HPDE6-E6E7 (cell line): ENCODE data around the gene SPAG6.

ENCODE experiments used
- DNase-seq: peaks from one replicate; pipeline ENCODE4 v3.0.0; 2011; ENCODE audit warnings: missing footprints; ENCODE audit errors: extremely low spot score

The SPAG6 gene

DNA sequence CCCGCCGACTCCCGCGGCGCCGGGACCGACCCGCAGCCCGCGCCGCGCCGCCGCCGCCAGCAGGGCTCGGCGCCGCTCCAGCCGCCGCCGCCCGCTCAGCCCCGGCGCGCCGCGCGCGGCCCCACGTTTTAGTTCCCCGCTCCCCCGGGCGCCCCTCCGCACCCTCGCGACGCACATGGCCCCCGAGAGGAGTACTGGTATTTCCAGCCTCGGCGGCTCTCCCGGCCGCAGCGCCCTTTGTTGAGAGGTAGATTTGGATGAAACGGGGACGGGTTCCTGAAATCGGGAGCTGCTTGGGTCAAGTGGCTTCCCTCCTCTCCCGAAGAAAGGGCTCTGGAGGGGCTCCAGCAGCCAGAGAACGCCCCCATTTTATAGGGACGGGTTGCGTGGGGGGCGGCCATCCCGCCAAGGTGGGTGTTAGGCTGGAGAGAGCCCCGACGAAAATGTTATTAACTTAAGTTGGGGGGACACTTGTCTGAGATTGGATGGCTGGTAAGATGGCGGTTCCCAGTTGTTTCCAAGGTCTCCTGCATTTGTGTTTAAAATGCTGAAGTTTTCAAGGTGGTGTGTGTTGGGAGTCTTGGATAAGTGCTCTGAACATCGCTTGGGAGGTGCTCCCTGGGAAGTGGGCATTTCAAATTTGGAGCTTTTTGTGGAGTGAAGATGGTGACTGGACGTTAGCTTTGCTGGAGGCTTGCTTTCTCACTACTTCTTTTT lies 23.2 kb upstream of the SPAG6 start:
- DNase-seq = no peak

DNA sequence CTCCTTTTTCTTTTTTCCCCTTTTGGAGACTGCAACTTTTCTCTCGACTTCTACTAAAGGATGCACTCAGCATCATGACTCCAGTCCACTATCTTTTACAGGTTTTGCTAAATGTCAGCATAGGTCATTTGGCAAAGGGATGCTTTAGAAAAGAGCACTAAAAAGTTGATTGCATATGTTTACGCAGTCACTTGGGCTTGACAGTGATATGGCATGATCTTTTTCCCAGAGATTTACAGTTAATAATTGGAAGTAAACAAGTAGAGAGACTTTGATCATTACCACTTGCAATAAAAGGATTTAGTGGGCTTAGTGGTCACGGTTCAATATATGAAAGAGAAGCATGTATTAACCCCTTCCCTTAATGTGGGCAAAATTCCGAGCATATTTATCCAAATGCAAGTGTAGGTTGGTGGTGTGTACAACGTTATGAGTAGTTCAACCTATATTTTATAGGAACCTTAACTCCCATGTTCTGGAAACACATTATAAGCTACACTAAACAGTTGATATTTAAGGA lies 22.6 kb upstream of the SPAG6 start:
- no peak for DNase-seq

DNA sequence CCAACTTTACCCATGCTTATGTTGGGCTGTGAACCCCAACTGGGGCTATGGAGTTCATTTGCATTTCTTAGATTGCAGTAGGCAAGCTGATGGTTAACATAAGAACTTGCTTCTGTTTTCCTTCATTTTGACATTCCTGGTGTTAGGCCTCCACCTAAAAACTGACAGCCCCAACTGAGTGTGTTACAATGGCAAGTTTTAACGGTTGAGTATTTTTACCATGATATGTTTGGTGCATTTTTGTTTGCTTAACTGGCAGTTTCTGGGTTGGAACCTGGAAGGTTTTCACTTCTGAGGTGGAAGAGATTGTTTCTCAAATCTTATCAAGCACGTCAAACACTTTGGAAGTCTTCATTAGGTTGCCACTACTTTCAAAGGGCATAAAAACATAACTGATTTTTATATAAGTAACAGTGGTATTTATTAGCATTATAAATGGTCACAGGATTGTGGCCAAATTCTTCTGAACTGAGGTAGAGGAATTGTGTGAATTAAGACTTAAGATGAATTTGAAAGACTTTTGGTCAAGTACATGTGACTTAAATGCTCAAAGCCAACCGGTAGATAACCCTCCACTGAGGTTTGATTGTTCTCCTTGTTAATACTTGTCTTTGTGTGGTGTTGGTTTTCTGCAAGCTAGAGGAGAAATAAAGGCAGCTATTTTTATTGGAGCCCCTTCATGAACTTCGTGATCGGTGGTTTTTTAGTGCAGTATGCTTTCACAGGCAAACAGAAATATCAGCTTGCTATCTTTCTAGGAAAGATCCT lies 21.6 kb upstream of the SPAG6 start:
- DNase-seq = no peak

DNA sequence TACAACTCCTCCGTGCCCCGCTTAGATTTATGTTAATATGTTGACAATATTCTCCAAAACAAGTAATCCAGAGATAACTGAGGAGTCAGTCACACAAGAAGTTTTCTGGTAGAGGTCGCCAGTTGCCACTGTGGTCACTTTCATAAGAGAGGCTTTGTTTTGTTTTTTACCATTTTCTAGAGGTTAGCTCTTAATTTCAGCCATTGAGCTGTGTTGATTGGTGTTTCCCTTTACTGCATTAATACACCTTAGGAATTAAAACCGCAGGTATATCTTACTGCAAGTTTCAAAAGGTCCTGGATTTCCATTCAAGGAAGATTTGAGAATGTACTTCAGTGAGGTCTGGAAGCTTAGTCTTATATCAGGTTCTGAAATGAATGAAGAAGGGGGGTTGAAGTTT lies 20.9 kb upstream of the SPAG6 start:
- DNase-seq = no peak

DNA sequence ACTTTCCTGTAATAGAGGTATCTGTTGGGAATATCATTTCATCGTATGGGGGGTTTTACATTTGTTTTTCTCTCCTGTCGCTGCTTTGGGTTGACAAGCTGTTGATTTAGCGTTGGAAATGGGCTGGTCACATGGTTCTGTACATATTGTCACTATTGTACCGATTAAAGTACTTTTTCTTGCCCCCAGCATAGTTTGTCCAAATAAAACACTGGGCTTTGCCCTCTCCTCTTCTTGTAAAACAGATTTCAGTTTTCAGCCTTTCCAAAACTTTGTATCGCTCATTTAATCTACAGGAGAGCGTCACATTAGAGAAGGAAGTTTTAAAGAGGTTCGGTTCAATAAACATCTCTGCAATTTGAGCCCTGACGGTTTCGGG lies 20.4 kb upstream of the SPAG6 start:
- DNase-seq = no peak

DNA sequence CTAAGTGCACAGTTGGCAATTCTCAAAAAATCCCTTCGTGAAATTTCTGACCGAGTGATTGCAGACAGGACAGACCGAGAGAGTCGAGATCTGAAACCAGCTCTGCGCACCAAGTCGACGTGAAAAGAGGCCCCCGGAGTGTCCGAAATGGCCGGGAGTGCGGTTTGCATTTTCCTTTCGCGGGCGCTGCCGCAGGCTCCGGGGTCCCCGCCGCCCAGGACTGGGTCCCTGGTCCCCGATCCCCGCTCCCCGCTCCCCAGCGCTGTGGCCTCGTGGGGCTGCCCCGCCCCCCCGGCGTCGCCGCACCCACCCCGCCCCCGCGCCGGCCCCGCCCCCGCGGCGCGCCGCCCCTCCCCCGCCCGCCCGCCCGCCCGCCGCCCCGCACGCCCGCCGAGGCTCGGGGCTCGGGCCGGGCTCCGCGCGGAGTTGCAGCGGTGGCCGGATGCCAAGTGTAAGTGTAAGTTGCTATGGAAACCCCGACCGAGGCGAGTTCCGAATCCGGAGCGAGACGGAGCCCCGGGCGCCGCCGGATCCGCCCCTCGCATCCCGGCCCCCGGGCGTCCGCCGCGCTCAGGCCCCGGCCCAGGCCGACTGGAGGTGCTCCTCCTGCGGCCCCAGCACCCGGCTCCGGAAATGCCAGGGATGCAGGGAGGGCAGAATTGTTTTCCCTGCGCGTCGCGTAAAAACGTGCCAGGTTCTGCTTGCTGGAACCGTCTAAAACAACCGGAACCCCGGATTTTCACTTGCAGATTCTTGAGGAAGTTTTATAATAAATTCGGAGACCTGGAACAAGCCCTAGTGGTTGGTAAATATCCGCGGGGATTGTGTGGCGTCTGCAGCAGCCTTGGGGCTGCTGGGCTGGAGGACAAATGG lies 19.8 kb upstream of the SPAG6 start:
- DNase-seq = no peak

DNA sequence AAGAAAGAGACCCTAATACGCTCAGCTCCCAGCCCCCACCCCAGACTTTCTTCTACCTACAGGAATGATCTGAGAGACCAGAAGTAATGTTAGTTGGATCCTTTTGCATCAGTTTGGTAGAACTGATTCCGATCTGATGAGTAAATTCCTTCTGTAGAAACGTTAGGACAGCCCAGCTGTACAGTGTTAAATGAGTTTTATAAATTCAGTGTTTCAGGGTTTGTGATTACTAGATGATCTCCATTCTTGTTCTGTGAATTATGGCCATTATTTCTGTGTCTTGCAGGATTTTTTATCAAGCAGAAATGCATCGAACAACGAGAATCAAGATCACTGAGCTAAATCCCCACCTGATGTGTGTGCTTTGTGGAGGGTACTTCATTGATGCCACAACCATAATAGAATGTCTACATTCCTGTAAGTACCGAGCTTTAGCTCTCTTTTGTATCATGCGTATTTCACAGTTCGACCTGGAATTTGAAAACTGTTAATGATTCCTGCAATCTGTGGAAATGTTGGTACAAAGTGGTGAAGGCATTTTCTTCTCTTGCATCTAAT lies 19.1 kb upstream of the SPAG6 start:
- no peak for DNase-seq

DNA sequence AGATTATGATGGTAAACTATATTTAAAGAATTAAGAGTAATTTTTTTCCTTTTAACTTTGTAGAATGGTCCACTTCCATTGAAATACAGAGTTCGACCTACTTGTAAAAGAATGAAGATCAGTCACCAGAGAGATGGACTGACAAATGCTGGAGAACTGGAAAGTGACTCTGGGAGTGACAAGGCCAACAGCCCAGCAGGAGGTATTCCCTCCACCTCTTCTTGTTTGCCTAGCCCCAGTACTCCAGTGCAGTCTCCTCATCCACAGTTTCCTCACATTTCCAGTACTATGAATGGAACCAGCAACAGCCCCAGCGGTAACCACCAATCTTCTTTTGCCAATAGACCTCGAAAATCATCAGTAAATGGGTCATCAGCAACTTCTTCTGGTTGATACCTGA lies 16.1 kb upstream of the SPAG6 start:
- DNase-seq = no peak

DNA sequence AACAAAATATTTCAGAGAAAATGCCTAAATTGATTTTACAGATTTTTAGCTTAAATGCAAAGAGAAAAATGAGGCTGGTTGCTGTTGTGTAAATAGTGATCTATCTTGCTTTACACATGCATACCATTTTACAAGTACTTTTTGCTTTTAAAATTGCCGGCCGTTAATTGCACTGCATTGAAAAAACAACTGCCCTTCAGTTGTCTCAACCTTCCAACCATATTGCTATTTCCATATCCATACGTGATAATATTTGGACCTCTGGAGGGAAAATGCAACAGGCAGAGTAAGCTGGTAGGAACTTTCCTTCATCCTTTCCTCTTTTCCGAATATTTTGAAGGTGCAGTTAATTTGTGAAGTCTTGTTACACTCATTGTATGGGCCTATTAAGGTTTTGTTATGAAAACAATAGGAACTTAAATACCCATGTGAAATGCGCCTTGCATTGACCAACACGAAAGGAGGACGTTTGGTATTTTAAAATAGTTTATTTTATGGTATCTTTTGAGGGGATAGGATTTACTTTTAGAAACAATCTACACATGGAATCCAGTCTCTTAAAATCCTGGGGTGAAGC lies 13.1 kb upstream of the SPAG6 start:
- DNase-seq = no peak

DNA sequence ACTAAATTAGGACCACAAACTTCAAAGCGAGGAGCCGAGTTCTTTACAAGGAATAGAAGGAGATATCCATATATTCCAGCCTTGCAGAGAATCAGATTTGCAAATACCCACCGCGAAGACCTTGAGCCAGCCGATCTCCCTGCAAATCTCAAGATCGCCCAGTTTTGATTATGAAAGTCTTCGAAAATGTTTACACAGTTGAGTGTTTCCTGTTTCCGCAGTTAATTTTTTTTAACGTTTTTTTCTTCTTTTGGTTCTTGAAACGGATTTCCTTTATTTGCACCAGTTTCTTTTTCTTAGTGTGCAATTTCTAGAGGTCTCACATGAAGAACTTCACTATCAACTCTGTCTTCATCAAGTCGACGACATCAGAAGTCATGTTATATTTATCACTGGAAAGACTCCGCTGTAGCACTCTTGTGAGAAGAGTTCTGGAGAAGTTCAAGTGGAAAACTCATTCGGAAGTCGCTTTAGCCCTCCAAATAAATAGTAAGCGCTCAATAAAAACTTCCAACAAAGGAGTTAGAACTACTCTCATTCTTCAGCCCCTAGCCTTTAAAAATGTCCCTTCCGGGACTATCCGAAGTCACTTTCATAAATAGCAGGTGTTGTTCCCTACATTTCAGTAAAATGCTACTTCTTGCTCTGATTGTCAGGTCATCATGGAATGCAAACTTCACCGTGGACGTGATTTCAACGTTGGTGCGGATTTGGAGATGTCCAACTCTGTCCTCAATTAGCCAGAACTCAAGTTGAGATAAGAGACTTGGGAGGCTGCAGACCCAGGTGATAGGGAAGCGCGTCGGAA lies 11.9 kb upstream of the SPAG6 start:
- no peak for DNase-seq

DNA sequence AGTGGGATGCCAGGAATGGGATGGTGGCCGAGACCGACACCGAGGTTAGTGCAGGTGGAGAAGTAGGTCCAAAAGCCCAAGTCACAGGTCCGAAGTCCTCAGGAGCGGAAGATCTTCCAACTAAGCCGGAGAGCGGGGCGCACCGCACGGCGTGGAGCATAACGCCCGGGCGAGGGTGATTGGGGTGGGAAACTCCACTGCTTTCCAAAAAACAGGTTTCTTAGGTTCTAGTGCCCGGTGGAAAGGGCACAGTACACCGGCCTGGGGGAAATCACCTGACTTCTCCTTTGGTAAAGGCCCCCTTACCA lies 11.4 kb upstream of the SPAG6 start:
- DNase-seq = no peak

DNA sequence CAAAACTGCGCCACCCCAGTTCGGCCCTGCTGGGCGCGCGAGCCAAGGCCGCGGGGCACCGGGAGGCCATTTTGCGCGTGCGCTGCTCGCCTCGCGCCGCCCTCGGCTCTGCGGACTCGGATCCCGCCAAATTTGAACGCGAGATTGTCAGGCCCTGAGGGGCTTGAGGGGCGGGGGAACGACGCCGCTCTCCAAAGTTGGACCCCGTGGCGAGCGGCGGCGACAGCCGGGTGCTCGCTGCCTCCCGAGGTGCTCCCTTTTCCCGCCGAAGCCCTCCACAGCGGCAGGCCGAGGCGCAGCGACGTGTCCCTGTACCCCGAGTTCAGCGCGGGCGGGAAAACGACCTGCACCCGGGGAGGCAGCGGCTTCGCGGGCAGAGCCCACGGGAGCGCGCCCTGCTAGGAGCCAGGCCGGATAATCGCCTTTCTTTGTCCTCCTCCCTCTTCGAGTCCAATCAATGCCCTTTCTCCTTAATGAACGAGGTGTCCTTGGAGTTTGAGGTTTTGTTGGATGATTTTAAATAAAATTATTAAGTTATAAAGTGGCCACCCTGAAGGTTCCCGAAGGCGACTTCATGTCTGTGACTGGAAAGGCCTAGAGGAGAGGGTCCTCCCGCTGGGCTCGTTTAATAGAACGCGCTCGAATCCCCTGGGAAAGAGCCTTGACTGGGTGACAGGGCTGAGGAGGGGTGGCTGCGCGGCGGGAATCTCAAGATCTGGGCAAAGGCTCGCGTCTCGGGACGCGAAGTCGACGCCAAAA lies 10.7 kb upstream of the SPAG6 start:
- DNase-seq = no peak

DNA sequence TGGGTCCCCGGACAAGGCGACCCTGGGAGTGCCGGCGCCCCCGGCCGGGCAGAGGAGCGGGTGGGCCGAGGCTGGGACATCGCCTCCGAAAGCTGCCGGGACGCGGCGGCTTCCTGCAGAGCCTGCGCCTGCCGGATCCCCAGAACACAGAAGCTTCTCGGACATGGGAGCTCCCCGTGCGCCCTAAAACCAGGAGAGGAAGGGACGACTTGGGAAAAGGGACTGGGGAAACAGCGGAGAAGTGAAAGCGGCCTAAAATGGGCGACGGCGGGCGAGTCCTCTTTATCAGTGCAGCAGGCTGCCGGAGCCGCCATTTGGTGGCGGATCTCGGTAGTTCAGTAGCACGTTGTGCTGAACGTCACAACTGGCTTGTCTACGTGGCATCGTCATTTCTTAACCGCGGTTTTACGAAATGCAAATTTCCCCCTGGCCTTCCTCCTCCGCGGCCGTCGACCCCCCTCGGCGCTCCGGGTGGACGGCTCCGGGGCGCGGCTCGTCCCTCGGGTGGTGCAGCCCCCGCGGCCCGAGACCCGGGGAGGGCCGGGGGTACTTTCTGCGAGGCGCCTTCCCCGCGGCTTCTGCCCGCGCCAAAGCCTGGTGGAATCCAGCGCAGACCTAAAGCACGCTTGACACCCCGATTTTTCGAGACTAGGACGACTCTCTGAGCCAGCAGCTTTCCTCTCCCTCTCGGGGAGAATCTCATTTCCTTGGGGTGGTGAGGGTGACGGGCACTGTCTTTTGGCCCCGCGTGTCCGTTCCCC lies 9.9 kb upstream of the SPAG6 start:
- no peak for DNase-seq

DNA sequence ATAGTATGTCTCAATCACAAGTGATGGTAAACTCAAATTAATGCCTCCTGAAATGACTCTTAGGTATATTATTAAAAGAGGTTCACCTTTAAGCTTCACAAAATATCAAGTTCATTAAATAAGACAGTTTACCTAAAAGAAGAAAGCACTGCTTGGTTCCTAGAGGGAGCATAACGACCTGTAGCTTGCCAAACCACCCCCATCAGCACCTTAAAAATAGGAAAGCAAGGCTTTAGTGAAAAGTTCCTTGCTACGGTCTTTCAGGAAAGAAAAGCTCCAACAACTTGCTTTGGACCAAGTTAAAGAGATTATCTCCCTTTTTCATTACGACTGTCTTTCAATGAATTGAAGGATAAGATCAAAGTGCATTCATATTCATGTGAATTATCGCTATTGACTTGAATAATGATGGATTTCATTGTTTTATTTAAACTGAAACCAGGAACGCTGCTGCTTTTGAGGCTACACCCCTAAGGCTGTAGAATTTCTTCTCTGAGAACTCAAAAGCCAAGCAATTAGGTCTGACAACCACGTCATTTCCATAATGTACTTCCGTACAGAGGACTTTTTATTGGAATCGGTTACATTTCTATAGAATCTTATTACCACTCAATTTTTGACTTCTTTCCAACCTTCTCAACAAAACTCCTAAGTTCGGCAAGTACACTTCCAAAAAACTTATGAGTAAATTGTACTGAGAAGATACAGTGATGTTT lies 7.0 kb upstream of the SPAG6 start:
- DNase-seq = no peak

DNA sequence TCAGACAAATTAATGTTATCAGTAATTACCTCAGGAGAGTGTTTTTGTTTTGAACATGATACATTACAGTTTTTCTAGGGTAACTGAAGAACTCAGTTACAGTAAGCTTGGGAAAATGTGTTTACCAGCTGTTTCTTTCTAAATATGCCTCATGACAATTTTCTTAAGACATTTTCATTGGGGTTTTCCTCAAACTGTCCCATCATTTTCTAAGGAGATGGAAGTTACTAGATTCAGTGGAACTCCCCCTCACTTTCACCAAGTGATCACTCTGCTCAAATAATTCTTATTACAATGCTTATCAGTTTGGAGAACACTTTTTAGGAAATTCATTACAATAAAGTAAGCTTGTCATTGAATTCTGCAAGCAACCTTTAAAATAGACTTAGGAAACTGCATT lies 6.4 kb upstream of the SPAG6 start:
- DNase-seq = no peak

DNA sequence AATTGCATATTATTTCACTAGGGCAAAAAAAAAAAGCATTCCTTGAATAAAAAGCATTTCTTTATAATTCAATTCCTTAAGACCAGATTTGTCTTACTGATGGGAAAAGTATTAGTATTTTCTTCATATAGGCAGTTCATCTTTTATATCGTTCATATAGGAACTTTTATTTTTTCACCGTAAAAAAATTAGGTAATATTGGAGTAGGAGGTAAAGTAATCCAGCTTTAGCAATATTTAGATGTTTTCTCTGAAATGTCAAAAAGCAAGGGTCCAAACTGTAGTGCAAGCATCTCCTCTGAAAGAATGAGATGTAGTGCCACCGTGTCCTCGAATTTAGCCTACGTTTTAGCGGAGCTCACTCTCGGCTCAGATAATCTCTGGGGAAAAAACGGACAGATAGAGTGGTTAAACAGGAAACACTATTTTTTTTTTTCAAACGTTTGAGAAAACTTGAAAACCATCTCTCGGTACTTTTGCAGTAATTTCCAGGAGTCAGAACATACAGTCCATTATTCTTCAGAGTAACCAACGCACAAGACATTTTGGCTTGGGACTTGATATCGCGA lies 5.5 kb upstream of the SPAG6 start:
- no peak for DNase-seq

DNA sequence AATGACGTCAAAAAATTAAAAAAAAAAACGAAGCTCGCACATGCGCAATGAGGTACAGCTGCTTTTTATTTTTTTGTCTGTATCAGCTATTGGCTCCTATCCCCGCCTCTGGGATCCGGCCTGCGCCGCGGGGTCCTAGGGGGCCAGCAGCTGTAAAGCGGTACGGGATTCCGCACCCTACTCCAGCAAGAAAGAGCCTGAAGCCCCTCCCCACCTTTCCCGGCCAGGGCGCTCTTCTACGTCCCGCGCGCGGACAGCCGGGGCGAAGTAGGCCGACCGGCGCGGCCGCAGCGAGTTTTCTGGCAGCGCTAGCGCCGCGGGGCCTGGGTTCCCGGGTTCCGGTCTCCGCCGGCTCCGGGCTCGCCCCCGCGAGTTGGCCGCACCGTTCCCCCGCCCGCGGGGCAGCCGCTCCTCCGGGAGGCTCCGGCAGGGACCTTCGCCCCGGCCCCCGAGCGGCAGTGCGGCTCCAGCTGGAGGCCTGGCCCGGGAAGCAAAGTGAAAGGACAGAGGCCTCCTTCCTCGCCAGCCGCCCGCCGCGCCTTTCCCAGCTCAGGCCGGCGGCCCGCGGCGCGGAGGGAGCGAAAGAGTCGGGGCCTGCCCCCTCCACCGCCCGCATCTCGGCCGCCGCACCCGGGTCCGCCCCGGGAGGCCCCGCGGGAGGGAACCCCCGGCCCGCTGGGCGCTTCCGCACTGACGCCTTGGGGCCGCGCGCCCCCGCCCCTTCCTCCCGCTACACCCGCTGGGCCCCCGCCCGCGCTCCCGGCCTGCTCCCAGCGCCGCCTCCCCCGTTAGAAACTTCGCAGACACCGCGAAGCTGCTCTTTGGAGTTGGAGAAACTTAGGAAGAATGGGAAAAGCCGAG lies 4.7 kb upstream of the SPAG6 start:
- DNase-seq = no peak
